Measurements from ENCODE around the gene GALE.
"Not testable (repeated sequence)": the region's sequence is repeated elsewhere in the genome, so short reads cannot be mapped to it uniquely, and the experiment has no call there.

The GALE gene

DNA sequence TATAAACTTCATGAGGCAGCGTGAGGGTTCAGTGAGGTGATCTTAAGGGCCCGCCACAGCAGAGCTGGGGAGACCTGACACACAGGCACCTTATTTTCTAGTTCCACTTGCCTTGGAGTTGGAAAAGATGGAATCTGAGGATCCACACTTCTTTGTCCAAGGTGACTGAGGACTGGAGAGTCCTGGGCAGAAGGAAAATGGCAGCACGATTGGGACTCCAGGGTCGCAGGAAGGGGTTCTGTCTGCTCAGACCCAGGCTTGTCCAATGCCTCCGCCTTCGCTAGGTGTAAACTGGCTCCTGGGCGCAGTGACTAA is 1.3 kb downstream of the GALE start:
- Histone ChIP-seq H3K4me3 (ENCODE audit: low read length in 2 of 2) (peak overlapping the region in 1 of 2 donors; percentile 87), H3K9ac (ENCODE audit: low read length in 2 of 2) (no peak overlapping the region), H3K27me3 (ENCODE audit: control insufficient read depth in 1 of 2, insufficient read depth in 2 of 2, low read length in 2 of 2) (no peaks in the 10 kb centered on the region), H3K9me3 (ENCODE audit: control insufficient read depth in 2 of 2, low read length in 2 of 2) (no peaks in the 10 kb centered on the region), H3K27ac (ENCODE audit: low read length) (no peak overlapping the region), H3K4me1 (ENCODE audit: control insufficient read depth, insufficient read depth, low read length) (peaks cover 29% of the 10 kb centered on the region), H3K36me3 (ENCODE audit: control insufficient read depth in 2 of 2, insufficient read depth in 2 of 2, low read length in 2 of 2) (peaks cover 0 to 8% of the 10 kb centered on the region in 2 donors)

GRCh38 chr1:23798662-23799142 is 1.9 kb downstream of the GALE start:
- H3K27me3 ChIP-seq (ENCODE audit: control insufficient read depth in 1 of 2, insufficient read depth in 2 of 2, low read length in 2 of 2): no peaks in the 10 kb centered on the region
- peaks cover 31% of the 10 kb centered on the region for H3K4me1 ChIP-seq (ENCODE audit: control insufficient read depth, insufficient read depth, low read length)
- no peak overlapping the region for H3K4me3 ChIP-seq (ENCODE audit: low read length in 2 of 2)
- H3K9ac ChIP-seq (ENCODE audit: low read length in 2 of 2): no peak overlapping the region
- H3K9me3 ChIP-seq (ENCODE audit: control insufficient read depth in 2 of 2, low read length in 2 of 2): no peaks in the 10 kb centered on the region
- peaks cover 0 to 7% of the 10 kb centered on the region in 2 donors for H3K36me3 ChIP-seq (ENCODE audit: control insufficient read depth in 2 of 2, insufficient read depth in 2 of 2, low read length in 2 of 2)
- H3K27ac ChIP-seq (ENCODE audit: low read length): no peak overlapping the region

DNA sequence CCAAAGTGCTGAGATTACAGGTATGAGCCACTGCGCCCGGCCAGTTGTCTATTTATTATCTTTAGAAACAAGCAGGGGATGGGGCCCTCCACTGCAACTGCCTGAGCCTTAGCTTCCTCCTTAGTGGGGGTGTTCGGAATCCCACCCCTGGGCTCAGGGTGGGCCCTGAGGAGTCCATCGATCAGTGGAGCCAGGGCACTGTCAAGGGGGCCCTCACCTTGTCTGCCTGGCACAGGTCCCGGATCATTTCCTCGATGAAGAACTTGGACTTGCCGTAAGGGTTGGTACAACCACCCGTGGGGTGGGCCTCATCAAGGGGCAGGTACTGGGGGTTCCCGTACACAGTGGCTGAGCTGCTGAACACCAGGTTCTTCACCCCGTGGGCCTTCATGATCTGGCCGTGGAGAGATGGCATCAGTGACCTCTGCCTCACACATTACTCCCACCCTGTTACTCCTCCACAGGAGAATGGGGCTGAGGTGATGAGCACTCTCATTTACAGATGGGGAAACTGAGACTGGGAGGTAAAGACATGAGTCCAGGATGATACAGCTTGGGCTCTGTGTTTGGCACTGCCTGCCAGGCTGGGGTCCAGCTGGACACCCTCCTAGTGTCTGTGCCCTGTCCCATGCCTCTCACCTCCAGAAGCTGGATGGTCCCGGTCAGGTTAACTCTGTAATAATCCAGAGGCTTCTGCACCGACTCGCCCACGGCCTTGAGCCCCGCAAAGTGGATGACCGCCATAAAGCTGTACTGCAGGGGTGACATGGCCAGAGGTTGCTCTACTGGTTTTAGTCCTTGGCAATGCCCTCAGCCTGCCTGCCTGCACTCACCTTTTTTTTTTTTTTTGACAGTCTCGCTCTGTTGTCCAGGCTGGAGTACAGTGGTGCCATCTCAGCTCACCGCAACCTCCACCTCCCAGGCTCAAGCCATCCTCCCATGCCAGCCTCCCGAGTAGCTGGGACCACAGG is 2.8 kb downstream of the GALE start:
- Histone ChIP-seq H3K9me3 (ENCODE audit: control insufficient read depth in 2 of 2, low read length in 2 of 2) (no peaks in the 10 kb centered on the region), H3K27me3 (ENCODE audit: control insufficient read depth in 1 of 2, insufficient read depth in 2 of 2, low read length in 2 of 2) (no peaks in the 10 kb centered on the region), H3K36me3 (ENCODE audit: control insufficient read depth in 2 of 2, insufficient read depth in 2 of 2, low read length in 2 of 2) (peaks cover 0 to 5% of the 10 kb centered on the region in 2 donors), H3K9ac (ENCODE audit: low read length in 2 of 2) (no peak overlapping the region), H3K4me1 (ENCODE audit: control insufficient read depth, insufficient read depth, low read length) (peaks cover 40% of the 10 kb centered on the region), H3K4me3 (ENCODE audit: low read length in 2 of 2) (no peak overlapping the region), H3K27ac (ENCODE audit: low read length) (no peak overlapping the region)

DNA sequence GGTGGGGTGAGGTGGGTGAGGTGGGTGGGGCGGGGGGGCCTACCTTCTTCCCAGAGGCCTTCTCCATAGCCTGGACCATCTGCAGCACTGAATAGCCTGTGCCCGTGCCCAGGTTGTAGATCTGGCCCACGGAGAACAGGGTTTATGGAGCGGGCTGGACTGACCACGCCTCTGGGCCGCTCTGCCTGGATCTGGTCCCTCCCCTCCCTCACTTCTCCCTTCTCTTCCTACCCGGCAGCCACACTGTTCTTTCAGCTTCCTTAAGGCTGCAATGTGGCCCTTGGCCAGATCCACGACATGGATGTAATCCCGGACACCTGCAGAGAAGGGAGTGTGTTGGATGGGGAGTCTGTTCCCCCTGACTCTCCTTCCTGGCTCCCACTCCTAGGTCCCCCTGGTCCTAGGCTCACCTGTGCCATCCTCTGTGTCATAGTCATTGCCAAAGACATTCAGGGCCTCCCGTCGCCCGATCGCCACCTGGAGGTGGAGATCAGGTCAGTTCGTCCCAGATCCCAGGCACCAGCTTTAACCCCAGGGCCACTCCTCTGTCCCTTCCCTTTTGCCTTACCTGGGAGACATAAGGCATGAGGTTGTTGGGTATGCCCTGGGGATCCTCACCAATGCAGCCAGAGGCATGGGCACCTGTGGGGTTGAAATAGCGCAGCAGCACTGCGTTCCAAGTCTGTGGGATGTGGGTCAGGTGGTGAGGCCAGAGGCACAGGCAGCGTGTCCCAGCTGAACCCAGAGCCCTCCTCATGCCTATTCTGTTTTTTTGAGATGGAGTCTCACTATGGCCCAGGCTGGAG is 3.9 kb downstream of the GALE start:
- Histone ChIP-seq H3K9ac (ENCODE audit: low read length in 2 of 2) (no peak overlapping the region), H3K9me3 (ENCODE audit: control insufficient read depth in 2 of 2, low read length in 2 of 2) (no peaks in the 10 kb centered on the region), H3K4me3 (ENCODE audit: low read length in 2 of 2) (no peak overlapping the region), H3K27me3 (ENCODE audit: control insufficient read depth in 1 of 2, insufficient read depth in 2 of 2, low read length in 2 of 2) (no peaks in the 10 kb centered on the region), H3K27ac (ENCODE audit: low read length) (no peak overlapping the region), H3K36me3 (ENCODE audit: control insufficient read depth in 2 of 2, insufficient read depth in 2 of 2, low read length in 2 of 2) (peaks cover 0 to 2% of the 10 kb centered on the region in 2 donors), H3K4me1 (ENCODE audit: control insufficient read depth, insufficient read depth, low read length) (peaks cover 48% of the 10 kb centered on the region)

DNA sequence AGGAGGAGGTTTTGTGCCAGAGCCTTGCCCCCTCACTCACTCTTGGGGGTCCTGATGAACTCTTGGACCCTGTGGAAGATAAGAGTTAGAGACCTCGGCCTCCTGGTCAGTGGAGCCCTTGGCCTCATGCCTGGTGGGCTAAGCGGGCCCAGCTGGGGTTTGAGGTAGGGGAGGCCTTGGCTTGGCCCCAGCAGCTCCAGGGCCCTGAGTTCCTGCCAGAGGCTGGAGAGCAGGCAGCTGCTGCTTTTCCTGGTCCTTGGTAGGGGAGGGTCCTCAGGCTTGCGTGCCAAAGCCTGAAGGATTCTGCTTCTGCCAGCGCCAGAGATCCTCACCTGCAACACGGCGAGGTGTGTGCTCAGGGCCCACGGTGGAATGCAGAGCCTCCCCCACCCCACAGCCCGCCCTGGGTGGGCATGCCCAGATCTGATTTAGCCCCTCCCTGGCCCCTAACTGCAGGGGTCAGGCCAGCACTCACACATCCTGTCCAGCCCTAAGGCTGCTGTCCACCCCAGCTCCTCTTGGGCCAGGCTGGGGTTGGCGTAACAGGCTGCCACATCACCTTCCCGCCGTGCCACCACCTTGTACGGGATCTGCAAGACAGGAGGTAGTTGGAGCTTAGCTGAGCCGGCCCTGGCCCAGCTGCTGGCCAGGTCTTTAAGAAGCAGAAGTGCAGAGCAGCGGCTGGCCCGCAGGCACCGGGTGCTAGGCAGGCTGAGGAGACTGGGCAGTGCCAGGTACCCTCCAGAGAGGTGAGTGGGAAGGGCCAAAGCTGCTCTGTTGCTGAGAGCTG is 4.7 kb downstream of the GALE start:
- peaks cover 0 to 2% of the 10 kb centered on the region in 2 donors for H3K36me3 ChIP-seq (ENCODE audit: control insufficient read depth in 2 of 2, insufficient read depth in 2 of 2, low read length in 2 of 2)
- no peak overlapping the region for H3K9ac ChIP-seq (ENCODE audit: low read length in 2 of 2)
- peaks cover 43% of the 10 kb centered on the region for H3K4me1 ChIP-seq (ENCODE audit: control insufficient read depth, insufficient read depth, low read length)
- H3K4me3 ChIP-seq (ENCODE audit: low read length in 2 of 2): no peak overlapping the region
- H3K9me3 ChIP-seq (ENCODE audit: control insufficient read depth in 2 of 2, low read length in 2 of 2): no peaks in the 10 kb centered on the region
- no peaks in the 10 kb centered on the region for H3K27me3 ChIP-seq (ENCODE audit: control insufficient read depth in 1 of 2, insufficient read depth in 2 of 2, low read length in 2 of 2)
- H3K27ac ChIP-seq (ENCODE audit: low read length): no peak overlapping the region

GRCh38 chr1:23794732-23795182 is 5.8 kb downstream of the GALE start:
- H3K27ac ChIP-seq (ENCODE audit: low read length); H3K9ac ChIP-seq (ENCODE audit: low read length in 2 of 2); H3K27me3 ChIP-seq (ENCODE audit: control insufficient read depth in 1 of 2, insufficient read depth in 2 of 2, low read length in 2 of 2); H3K36me3 ChIP-seq (ENCODE audit: control insufficient read depth in 2 of 2, insufficient read depth in 2 of 2, low read length in 2 of 2); H3K9me3 ChIP-seq (ENCODE audit: control insufficient read depth in 2 of 2, low read length in 2 of 2); H3K4me3 ChIP-seq (ENCODE audit: low read length in 2 of 2): not testable (repeated sequence)
- peaks cover 44% of the 10 kb centered on the region for H3K4me1 ChIP-seq (ENCODE audit: control insufficient read depth, insufficient read depth, low read length)

- no peaks in the 10 kb centered on the region for H3K9me3 ChIP-seq (ENCODE audit: control insufficient read depth in 2 of 2, low read length in 2 of 2)
- H3K27me3 ChIP-seq (ENCODE audit: control insufficient read depth in 1 of 2, insufficient read depth in 2 of 2, low read length in 2 of 2): no peaks in the 10 kb centered on the region
- no peak overlapping the region for H3K27ac ChIP-seq (ENCODE audit: low read length)
- no peak overlapping the region for H3K4me3 ChIP-seq (ENCODE audit: low read length in 2 of 2)
- H3K4me1 ChIP-seq (ENCODE audit: control insufficient read depth, insufficient read depth, low read length): peaks cover 37% of the 10 kb centered on the region
- H3K36me3 ChIP-seq (ENCODE audit: control insufficient read depth in 2 of 2, insufficient read depth in 2 of 2, low read length in 2 of 2): peaks cover 0 to 2% of the 10 kb centered on the region in 2 donors
- no peak overlapping the region for H3K9ac ChIP-seq (ENCODE audit: low read length in 2 of 2)
These were observed 6.5 kb downstream of the GALE start for GRCh38 chr1:23793861-23794731.

GRCh38 chr1:23793018-23793781 is 7.4 kb downstream of the GALE start:
- H3K9me3 ChIP-seq (ENCODE audit: control insufficient read depth in 2 of 2, low read length in 2 of 2): no peaks in the 10 kb centered on the region
- H3K27me3 ChIP-seq (ENCODE audit: control insufficient read depth in 1 of 2, insufficient read depth in 2 of 2, low read length in 2 of 2): no peaks in the 10 kb centered on the region
- H3K4me1 ChIP-seq (ENCODE audit: control insufficient read depth, insufficient read depth, low read length): peaks cover 37% of the 10 kb centered on the region
- no peak overlapping the region for H3K4me3 ChIP-seq (ENCODE audit: low read length in 2 of 2)
- no peak overlapping the region for H3K27ac ChIP-seq (ENCODE audit: low read length)
- H3K36me3 ChIP-seq (ENCODE audit: control insufficient read depth in 2 of 2, insufficient read depth in 2 of 2, low read length in 2 of 2): peaks cover 0 to 2% of the 10 kb centered on the region in 2 donors
- H3K9ac ChIP-seq (ENCODE audit: low read length in 2 of 2): peak overlapping the region; percentile 21 to 44

DNA sequence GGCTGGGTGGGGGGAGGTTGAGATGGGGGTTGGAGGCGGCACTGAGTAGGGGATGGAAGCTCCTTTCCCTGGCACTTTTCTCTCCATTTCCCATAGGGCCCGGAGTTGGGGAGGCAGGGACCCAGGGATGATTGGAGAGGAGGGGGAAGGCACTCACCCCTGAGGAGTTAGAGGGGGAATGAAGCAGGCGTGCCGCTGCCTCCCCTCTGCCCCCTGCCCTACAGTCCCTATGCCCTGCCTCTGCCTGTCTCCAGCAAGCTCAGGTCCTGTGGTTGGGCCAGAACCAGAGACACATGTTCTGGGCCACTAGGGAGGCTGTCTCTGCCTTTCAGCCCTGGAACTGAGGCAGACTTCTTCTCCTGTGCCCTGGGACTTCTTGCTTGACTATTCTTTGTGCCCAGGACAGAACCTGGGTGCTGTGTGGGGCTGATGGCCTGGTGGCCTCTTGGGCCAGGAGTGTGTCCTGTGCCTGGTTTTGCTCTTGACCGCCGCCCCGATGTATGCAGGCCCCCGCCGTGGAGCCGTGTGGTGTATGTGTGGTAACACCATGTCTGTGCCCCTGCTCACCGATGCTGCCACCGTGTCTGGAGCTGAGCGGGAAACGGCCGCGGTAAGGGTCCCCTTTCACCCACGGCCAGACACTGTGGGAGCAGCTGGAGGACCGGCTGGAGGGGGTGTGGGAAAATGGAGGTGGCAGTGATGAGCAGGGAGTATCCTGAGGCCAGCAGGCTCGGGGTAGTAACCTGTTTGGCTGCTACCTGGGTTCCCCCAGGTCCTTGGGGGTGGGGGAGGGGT is 8.2 kb downstream of the GALE start:
- Histone ChIP-seq H3K4me3 (ENCODE audit: low read length in 2 of 2) (peak overlapping the region; percentile 69 to 93), H3K27ac (ENCODE audit: low read length) (no peak overlapping the region), H3K4me1 (ENCODE audit: control insufficient read depth, insufficient read depth, low read length) (peaks cover 34% of the 10 kb centered on the region), H3K9me3 (ENCODE audit: control insufficient read depth in 2 of 2, low read length in 2 of 2) (no peaks in the 10 kb centered on the region), H3K27me3 (ENCODE audit: control insufficient read depth in 1 of 2, insufficient read depth in 2 of 2, low read length in 2 of 2) (no peaks in the 10 kb centered on the region), H3K36me3 (ENCODE audit: control insufficient read depth in 2 of 2, insufficient read depth in 2 of 2, low read length in 2 of 2) (peaks cover 6 to 7% of the 10 kb centered on the region in 2 donors), H3K9ac (ENCODE audit: low read length in 2 of 2) (peak overlapping the region in 1 of 2 donors; percentile 42)
